SK-N-SH (cell line): ENCODE data around the gene FBLIM1. TPM values are rescaled to one million over a fixed set of nuclear protein-coding genes. Genes with fewer than 3 reads are reported as not detected.
"Not testable (repeated sequence)": the region's sequence is repeated elsewhere in the genome, so short reads cannot be mapped to it uniquely, and the experiment has no call there.

ENCODE experiments used
- CTCF ChIA-PET: fragments of 300-600, 350-600 bp; formaldehyde crosslinking; extraction: SDS; loops from one replicate; lab custom pipeline; 2021; lab: Yijun Ruan, JAX
- POLR2A ChIA-PET: fragments of 350-600 bp; sonication (Branson Sonifier 250); formaldehyde crosslinking; extraction: SDS; loops from one replicate; lab custom pipeline; 2020; ENCODE audit warnings: antibody characterized with exemption, inconsistent platforms; lab: Yijun Ruan, JAX
- DNase-seq: peaks from one replicate; pipeline ENCODE4 v3.0.0; 2012
- H2AFZ ChIP-seq: fragments of 200-600 bp; sonication (generic); 2 replicates; pipeline ENCODE4 v1.8.1; 2016; ENCODE audit warnings: antibody characterized with exemption, mild to moderate bottlenecking, low read depth
- H3F3A ChIP-seq: fragments of 200-600 bp; sonication (generic); replicated peaks from 2 replicates; pipeline ENCODE3; 2016; ENCODE audit warnings: antibody characterized with exemption, mild to moderate bottlenecking; ENCODE audit not compliant: insufficient read depth
- H3K27ac ChIP-seq, 2 experiments: fragments of 200-500 bp in 1 of 2; fragments of 200-600 bp in 1 of 2; sonication (Bioruptor generic) in 1 of 2; sonication (generic), shearing (Covaris generic) in 1 of 2; 2 replicates each; pipeline versions ENCODE4 v1.5.1 to v1.6.1; 2014 to 2016; ENCODE audit warnings: low read depth in 2 of 2, inconsistent platforms in 1 of 2, low read length in 1 of 2, mild to moderate bottlenecking in 1 of 2, mixed read lengths in 1 of 2
- H3K27me3 ChIP-seq: fragments of 200-600 bp; sonication (generic), shearing (Covaris generic); 2 replicates; pipeline ENCODE4 v1.6.1; 2016; ENCODE audit warnings: mixed run types; ENCODE audit not compliant: insufficient read depth
- H3K36me3 ChIP-seq, 2 experiments: fragments of 200-500 bp in 1 of 2; fragments of 200-600 bp in 1 of 2; sonication (Bioruptor generic) in 1 of 2; sonication (generic) in 1 of 2; replicated peaks in 1 of 2; 2 replicates each; pipeline versions ENCODE3 to v1.5.1; 2014 to 2016; ENCODE audit warnings: low read length in 1 of 2, mild to moderate bottlenecking in 1 of 2; ENCODE audit not compliant: insufficient read depth in 2 of 2, control insufficient read depth in 1 of 2
- H3K4me1 ChIP-seq, 2 experiments: fragments of 200-500 bp in 1 of 2; fragments of 200-600 bp in 1 of 2; sonication (Bioruptor generic) in 1 of 2; sonication (generic), shearing (Covaris generic) in 1 of 2; 2 replicates each; pipeline versions ENCODE4 v1.5.1 to v1.6.1; 2014 to 2016; ENCODE audit warnings: low read depth in 1 of 2, low read length in 1 of 2, mixed run types in 1 of 2; ENCODE audit not compliant: insufficient read depth in 2 of 2, control insufficient read depth in 1 of 2
- H3K4me2 ChIP-seq: fragments of 200-600 bp; sonication (generic), shearing (Covaris generic); 2 replicates; pipeline ENCODE4 v1.6.1; 2017; ENCODE audit warnings: mixed run types
- H3K4me3 ChIP-seq, 2 experiments: fragments of 200-500 bp in 1 of 2; fragments of 200-600 bp in 1 of 2; sonication (Bioruptor generic) in 1 of 2; sonication (generic), shearing (Covaris generic) in 1 of 2; 2 replicates each; pipeline versions ENCODE4 v1.5.1 to v1.8.1; 2014 to 2016; ENCODE audit warnings: low read depth in 2 of 2, inconsistent platforms in 1 of 2, low read length in 1 of 2, mild to moderate bottlenecking in 1 of 2, mixed read lengths in 1 of 2, moderate library complexity in 1 of 2
- H3K79me2 ChIP-seq: fragments of 200-600 bp; sonication (generic); 2 replicates; pipeline ENCODE4 v1.8.1; 2017; ENCODE audit warnings: mild to moderate bottlenecking; ENCODE audit not compliant: insufficient read depth
- H3K9ac ChIP-seq: fragments of 200-600 bp; sonication (generic); 2 replicates; pipeline ENCODE4 v1.6.1; 2017; ENCODE audit warnings: mixed run types
- H3K9me2 ChIP-seq: fragments of 200-600 bp; sonication (generic); 2 replicates; pipeline ENCODE4 v1.6.1; 2017; ENCODE audit warnings: mixed run types
- H3K9me3 ChIP-seq: fragments of 200-600 bp; sonication (generic); 2 replicates; pipeline ENCODE4 v1.6.1; 2017; ENCODE audit warnings: mixed run types, mild to moderate bottlenecking, moderate library complexity
- H4K20me1 ChIP-seq: fragments of 200-600 bp; sonication (generic); 2 replicates; pipeline ENCODE4 v1.6.1; 2017; ENCODE audit warnings: mild to moderate bottlenecking, mixed run types; ENCODE audit not compliant: insufficient read depth
- EZH2phosphoT487 ChIP-seq: fragments of 200-600 bp; sonication (generic); IDR thresholded peaks from 2 replicates; pipeline ENCODE4 v1.6.1; 2017; ENCODE audit warnings: low read depth, mixed run types, mild to moderate bottlenecking, antibody characterized with exemption, moderate library complexity, borderline replicate concordance
- FOXJ3 ChIP-seq: sonication (generic); formaldehyde crosslinking; IDR thresholded peaks from 2 replicates; pipeline ENCODE4 v1.5.1; 2020; ENCODE audit warnings: mild to moderate bottlenecking, missing genetic modification reagents
- GATA2 ChIP-seq: sonication (generic); formaldehyde crosslinking; IDR thresholded peaks from 2 replicates; pipeline ENCODE4 v1.5.0; 2020; ENCODE audit warnings: mild to moderate bottlenecking, missing genetic modification reagents
- NRF1 ChIP-seq: IDR thresholded peaks from 2 replicates; pipeline ENCODE4 v1.6.1; 2012; ENCODE audit warnings: low read depth, mild to moderate bottlenecking, low read length
- POLR2AphosphoS5 ChIP-seq: IDR thresholded peaks from 2 replicates; pipeline ENCODE4 v1.6.1; 2012; ENCODE audit warnings: low read depth, low read length
- RAD21 ChIP-seq: IDR thresholded peaks from 2 replicates; pipeline ENCODE4 v1.6.1; 2012; ENCODE audit warnings: mild to moderate bottlenecking, low read length
- RXRA ChIP-seq: IDR thresholded peaks from 2 replicates; pipeline ENCODE4 v1.4.0; 2012; ENCODE audit warnings: low read depth, mild to moderate bottlenecking, borderline replicate concordance
- SIN3A ChIP-seq: IDR thresholded peaks from 2 replicates; pipeline ENCODE4 v1.6.1; 2012; ENCODE audit warnings: low read depth, mild to moderate bottlenecking, low read length, moderate library complexity, borderline replicate concordance
- SMC3 ChIP-seq: IDR thresholded peaks from 2 replicates; pipeline ENCODE4 v1.6.1; 2012; ENCODE audit warnings: low read depth, low read length, improper control_type of control experiment
- TEAD4 ChIP-seq: IDR thresholded peaks from 2 replicates; pipeline ENCODE4 v1.4.0; 2012; ENCODE audit warnings: mild to moderate bottlenecking, borderline replicate concordance; ENCODE audit not compliant: insufficient read depth
- WGBS: methylation state at CpG from one replicate; pipeline ENCODE4 v1.1.6; 2017; ENCODE audit warnings: low lambda C conversion rate; 5-methylcytosine and 5-hydroxymethylcytosine counted together
- polyA plus RNA-seq, 3 experiments: library from polyadenylated mRNA; depleted of rRNA; stranded (reverse); fragments of >200 nt; gene quantifications; 2 replicates each; pipeline ENCODE4 v1.2.3, GENCODE V29; 2012
- TF ChIP-seq, protein P1 (sequence below): IDR thresholded peaks from 2 replicates; pipeline ENCODE4; 2012
- TF ChIP-seq, protein P2 (sequence below): IDR thresholded peaks from 2 replicates; pipeline ENCODE4 v1.6.1; 2012; ENCODE audit warnings: mild to moderate bottlenecking, low read depth, low read length, moderate library complexity
- TF ChIP-seq, protein P3 (sequence below): IDR thresholded peaks from 2 replicates; pipeline ENCODE4 v1.4.0; 2012; ENCODE audit warnings: low read depth, borderline replicate concordance
- TF ChIP-seq, protein P4 (sequence below): IDR thresholded peaks from 2 replicates; pipeline ENCODE4 v1.4.0; 2012; ENCODE audit warnings: low read depth
- TF ChIP-seq, protein P5 (sequence below): fragments of 150-350 bp; IDR thresholded peaks from 2 replicates; pipeline ENCODE4 v1.6.1; 2017; ENCODE audit warnings: antibody characterized with exemption, low read length, low read depth, borderline replicate concordance
- TF ChIP-seq, protein P6 (sequence below): fragments of 150-350 bp; IDR thresholded peaks from 2 replicates; pipeline ENCODE4 v1.6.1; 2016; ENCODE audit warnings: mild to moderate bottlenecking, low read depth, low read length

FBLIM1 gene
- polyA plus RNA-seq, 1 of the 3 experiments (the other 2 are of a cell fraction): 89.8 TPM

DNA sequence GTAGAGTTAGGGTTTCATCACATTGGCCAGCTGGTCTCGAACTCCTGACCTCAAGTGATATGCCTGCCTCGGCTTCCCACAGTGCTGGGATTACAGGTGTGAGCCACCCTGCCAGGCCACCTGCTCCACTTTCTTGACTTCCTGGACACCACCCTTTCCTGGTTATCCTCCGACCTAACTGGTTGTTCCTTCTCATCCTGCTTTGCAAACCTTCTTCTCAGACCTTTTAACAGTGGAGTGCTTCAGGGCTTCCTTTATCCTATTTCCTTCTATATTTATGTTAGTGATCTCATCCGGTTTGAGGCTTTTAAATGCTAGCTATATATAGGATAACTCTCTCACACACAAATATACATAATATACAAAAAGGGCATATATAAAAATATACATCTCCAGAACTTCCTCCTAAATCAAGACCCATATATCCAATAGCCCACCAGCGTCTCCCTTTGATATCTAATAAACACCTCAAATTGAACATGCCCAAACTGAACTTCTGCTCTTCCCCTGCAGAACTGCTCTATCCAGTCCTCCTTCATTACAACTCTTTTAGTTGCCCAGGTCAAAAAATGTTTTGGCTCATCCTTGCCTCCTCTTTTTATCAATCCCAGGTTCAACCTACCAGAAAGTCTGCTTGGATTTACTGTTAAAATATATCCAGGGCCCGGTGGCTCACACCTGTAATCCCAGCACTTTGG is 68.4 kb downstream of the FBLIM1 start:
- CTCF ChIA-PET: no interaction called here
- no peak overlapping the region for H3K4me3 ChIP-seq
- WGBS: 64% methylated on average over 4 of the region's 6 CpGs
- DNase-seq: no peak
- H2AFZ ChIP-seq: no peak overlapping the region
- peaks cover 8% of the 10 kb centered on the region for H3F3A ChIP-seq
- H3K79me2 ChIP-seq: peaks cover 5% of the 10 kb centered on the region; the same call in 1 of the 2 replicates
- H3K27me3 ChIP-seq: no peaks in the 10 kb centered on the region
- H3K4me1 ChIP-seq: no peaks in the 10 kb centered on the region
- no peak overlapping the region for H3K4me2 ChIP-seq
- H3K9me2 ChIP-seq: no peaks in the 10 kb centered on the region
- no peaks in the 10 kb centered on the region for H4K20me1 ChIP-seq
- no peak overlapping the region for H3K27ac ChIP-seq
- H3K36me3 ChIP-seq: no peaks in the 10 kb centered on the region
- TF ChIP-seq, protein P1, sequence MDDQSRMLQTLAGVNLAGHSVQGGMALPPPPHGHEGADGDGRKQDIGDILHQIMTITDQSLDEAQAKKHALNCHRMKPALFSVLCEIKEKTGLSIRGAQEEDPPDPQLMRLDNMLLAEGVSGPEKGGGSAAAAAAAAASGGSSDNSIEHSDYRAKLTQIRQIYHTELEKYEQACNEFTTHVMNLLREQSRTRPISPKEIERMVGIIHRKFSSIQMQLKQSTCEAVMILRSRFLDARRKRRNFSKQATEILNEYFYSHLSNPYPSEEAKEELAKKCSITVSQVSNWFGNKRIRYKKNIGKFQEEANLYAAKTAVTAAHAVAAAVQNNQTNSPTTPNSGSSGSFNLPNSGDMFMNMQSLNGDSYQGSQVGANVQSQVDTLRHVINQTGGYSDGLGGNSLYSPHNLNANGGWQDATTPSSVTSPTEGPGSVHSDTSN: no peak
- TF ChIP-seq, protein P2, sequence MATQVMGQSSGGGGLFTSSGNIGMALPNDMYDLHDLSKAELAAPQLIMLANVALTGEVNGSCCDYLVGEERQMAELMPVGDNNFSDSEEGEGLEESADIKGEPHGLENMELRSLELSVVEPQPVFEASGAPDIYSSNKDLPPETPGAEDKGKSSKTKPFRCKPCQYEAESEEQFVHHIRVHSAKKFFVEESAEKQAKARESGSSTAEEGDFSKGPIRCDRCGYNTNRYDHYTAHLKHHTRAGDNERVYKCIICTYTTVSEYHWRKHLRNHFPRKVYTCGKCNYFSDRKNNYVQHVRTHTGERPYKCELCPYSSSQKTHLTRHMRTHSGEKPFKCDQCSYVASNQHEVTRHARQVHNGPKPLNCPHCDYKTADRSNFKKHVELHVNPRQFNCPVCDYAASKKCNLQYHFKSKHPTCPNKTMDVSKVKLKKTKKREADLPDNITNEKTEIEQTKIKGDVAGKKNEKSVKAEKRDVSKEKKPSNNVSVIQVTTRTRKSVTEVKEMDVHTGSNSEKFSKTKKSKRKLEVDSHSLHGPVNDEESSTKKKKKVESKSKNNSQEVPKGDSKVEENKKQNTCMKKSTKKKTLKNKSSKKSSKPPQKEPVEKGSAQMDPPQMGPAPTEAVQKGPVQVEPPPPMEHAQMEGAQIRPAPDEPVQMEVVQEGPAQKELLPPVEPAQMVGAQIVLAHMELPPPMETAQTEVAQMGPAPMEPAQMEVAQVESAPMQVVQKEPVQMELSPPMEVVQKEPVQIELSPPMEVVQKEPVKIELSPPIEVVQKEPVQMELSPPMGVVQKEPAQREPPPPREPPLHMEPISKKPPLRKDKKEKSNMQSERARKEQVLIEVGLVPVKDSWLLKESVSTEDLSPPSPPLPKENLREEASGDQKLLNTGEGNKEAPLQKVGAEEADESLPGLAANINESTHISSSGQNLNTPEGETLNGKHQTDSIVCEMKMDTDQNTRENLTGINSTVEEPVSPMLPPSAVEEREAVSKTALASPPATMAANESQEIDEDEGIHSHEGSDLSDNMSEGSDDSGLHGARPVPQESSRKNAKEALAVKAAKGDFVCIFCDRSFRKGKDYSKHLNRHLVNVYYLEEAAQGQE: no peak
- no peak for TF ChIP-seq TEAD4
- no peak for TF ChIP-seq SMC3
- no peak for TF ChIP-seq RXRA
- TF ChIP-seq EZH2phosphoT487: no peak
- TF ChIP-seq SIN3A: no peak
- TF ChIP-seq FOXJ3: no peak
- TF ChIP-seq RAD21: no peak
- TF ChIP-seq POLR2AphosphoS5: no peak
- TF ChIP-seq, protein P3, sequence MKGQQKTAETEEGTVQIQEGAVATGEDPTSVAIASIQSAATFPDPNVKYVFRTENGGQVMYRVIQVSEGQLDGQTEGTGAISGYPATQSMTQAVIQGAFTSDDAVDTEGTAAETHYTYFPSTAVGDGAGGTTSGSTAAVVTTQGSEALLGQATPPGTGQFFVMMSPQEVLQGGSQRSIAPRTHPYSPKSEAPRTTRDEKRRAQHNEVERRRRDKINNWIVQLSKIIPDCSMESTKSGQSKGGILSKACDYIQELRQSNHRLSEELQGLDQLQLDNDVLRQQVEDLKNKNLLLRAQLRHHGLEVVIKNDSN: no peak
- TF ChIP-seq, protein P4, sequence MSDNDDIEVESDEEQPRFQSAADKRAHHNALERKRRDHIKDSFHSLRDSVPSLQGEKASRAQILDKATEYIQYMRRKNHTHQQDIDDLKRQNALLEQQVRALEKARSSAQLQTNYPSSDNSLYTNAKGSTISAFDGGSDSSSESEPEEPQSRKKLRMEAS: no peak
- TF ChIP-seq NRF1: no peak
- TF ChIP-seq, protein P5, sequence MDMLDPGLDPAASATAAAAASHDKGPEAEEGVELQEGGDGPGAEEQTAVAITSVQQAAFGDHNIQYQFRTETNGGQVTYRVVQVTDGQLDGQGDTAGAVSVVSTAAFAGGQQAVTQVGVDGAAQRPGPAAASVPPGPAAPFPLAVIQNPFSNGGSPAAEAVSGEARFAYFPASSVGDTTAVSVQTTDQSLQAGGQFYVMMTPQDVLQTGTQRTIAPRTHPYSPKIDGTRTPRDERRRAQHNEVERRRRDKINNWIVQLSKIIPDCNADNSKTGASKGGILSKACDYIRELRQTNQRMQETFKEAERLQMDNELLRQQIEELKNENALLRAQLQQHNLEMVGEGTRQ: no peak
- TF ChIP-seq, protein P6, sequence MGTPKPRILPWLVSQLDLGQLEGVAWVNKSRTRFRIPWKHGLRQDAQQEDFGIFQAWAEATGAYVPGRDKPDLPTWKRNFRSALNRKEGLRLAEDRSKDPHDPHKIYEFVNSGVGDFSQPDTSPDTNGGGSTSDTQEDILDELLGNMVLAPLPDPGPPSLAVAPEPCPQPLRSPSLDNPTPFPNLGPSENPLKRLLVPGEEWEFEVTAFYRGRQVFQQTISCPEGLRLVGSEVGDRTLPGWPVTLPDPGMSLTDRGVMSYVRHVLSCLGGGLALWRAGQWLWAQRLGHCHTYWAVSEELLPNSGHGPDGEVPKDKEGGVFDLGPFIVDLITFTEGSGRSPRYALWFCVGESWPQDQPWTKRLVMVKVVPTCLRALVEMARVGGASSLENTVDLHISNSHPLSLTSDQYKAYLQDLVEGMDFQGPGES: no peak
- no peak for TF ChIP-seq GATA2 (CRISPR knock-in tag)
- no peaks in the 10 kb centered on the region for H3K9me3 ChIP-seq
- H3K9ac ChIP-seq: no peak overlapping the region
- POLR2A ChIA-PET: no interaction called here

DNA sequence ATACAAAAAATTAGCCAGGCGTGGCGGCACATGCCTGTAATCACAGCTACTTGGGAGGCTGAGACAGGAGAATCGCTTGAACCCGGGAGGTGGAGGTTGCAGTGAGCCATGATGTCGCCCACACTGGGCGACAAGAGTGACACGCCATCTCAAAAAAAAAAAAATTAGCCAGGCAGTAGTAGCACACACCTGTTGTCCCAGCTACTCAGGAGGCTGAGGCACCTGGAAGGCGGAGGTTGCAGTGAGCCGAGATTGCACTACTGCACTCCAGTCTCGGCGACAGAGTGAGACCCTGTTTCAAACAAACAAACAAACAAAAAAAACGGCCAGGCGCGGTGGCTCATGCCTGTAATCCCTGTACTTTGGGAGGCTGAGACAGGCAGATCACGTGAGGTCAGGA is 69.0 kb downstream of the FBLIM1 start:
- POLR2A ChIA-PET, H3K36me3 ChIP-seq, DNase-seq, H3K4me3 ChIP-seq, H3K4me2 ChIP-seq, H2AFZ ChIP-seq, H3K9me3 ChIP-seq, H3K9ac ChIP-seq, H3K4me1 ChIP-seq, H3K27ac ChIP-seq, H4K20me1 ChIP-seq, CTCF ChIA-PET, H3K9me2 ChIP-seq, H3K27me3 ChIP-seq, H3F3A ChIP-seq: not testable (repeated sequence)
- 88% methylated on average over 15 of the region's 15 CpGs for WGBS
- H3K79me2 ChIP-seq: peaks cover 11% of the 10 kb centered on the region
